GM19372 (cell line): ENCODE data around the gene C21orf58.
"Not testable (repeated sequence)": the region's sequence is repeated elsewhere in the genome, so short reads cannot be mapped to it uniquely, and the experiment has no call there.

ENCODE experiments used
- ATAC-seq: cut with Tn5 transposase; IDR thresholded peaks from one replicate; pipeline ENCODE4 v1.9.1; 2021; ENCODE audit warnings: mild to moderate bottlenecking, low read depth, moderate library complexity; ENCODE audit not compliant: unreplicated experiment

The C21orf58 gene

GRCh38 chr21:46325073-46325912, 1.6 kb upstream of the C21orf58 start:
- ATAC-seq: no peak

GRCh38 chr21:46324390-46325072, 861 bp upstream of the C21orf58 start:
- peak; percentile 50 for ATAC-seq

DNA sequence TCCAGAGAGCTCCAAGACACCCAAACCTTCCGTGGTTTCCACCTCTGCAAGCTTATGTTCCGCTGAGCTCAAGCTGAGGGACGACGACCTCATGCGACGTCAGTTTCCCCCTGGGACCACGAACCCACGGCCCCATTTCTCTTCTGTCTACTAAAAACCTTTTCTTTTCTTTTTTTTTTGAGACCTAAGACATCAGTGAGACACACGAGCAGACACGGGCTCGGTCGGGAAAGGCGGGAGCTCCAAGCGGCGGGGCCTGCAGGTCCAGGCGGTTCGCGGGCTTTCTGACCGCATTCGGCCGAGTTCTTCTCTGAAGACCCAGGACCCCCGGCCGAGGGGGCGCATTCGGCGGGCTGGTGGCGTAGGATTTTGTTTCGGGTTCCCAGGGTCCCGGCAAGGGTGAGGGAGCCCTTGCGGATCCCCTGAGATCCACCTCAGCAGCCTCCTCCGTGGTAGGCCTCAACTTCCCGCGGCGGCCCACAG, 402 bp downstream of the C21orf58 start:
- peak; percentile 2 for ATAC-seq

DNA sequence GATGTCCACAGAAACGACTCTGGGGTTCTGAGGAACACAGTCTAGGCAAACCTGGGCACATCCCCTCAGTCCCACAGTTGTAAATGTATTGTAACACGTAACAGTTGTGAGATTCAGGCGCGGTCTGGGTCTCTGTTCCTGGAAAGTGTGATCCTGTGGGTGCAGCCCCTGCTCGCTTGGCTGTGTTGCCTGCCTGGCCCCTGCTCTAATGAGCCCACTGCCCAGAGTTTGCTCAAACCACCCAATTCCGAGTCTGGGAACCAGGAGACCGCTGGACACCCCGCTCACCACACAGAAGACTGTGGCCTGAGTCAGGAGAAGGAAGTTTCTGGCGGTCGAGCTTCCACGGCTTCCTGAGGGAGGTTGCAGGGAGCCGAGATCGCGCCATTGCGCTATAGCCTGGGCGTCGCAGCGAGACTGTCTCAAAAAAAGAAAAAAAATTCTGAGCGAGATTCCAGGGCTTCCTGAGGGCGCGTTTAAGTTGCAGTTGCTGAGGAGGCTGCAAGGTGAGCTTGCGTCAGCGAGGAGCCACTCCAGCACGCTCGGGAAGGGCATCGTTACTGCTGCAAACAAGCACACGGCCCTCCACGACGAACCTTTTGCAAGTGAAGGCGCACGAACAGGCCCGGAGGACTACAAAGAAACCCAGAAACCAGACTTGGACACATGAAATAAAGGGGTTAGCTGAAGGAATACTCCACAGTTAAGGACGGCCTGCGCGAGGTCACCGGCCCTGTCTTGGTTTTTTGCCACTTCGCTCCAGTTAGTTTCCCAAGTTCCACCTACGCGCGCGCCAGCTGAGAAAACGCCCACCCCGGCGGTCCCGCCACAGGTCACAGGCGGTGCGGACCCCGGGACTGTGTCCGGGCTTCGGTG, 1.1 kb downstream of the C21orf58 start:
- no peak for ATAC-seq

GRCh38 chr21:46320331-46320801, 3.3 kb downstream of the C21orf58 start:
- ATAC-seq: no peak

- no peak for ATAC-seq
Observed at GRCh38 chr21:46319186-46319585, 4.5 kb downstream of the C21orf58 start.

DNA sequence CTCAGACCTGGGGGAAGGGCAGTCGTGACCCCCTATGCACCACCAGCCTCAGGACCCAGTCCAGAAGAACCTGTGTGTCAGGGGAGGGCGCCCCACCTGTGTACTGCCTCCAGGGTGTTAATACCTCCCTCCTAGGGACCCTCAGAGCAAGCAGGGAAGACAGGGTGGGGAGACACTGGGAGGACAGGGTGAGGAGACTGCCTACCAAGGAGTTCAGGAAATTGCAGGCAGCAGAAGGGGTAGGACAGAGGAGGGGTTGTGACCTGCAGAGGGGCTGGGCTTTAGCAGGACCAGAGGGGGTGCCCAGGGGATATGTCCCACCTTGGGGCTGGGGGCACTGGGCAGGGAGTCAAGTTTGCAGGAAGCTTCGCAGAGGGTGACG, 5.2 kb downstream of the C21orf58 start:
- ATAC-seq: no peak

DNA sequence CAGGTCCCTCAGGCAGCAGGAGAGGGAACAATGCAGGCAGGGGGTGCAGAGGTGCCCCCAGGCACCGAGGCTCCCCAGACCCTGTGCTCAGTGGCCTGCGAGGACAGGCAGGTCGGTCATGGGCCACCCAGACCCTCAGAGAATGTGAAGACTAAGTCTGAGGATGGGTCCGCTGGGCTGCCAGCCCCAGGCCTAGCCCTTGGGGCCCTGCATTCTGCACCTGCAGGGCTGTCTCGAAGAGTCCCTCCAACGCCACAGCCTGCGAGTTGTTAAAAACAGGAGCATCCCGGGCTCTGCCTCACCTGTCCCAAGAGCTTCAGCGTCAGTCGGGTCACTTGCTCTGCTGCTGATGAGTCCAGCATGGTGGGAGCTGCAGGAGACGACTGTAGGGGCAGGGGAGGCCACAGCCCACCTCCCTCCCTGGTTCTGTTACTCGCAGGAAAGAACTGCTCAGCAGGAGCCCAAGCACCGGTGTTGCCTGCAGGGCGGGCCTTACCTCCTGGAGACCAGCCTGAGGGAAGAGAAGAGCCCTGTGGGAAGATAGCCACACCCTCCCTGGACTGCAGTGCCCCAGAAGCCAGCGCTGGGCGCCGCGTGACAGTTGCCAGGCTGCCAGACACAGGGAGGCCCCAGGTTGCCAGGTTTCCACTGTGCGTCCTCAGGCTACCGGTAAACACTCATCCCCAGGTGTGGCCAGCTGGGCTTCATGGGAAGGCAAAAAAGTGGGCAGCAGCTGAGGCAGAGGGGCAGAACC, 5.8 kb downstream of the C21orf58 start:
- no peak for ATAC-seq

- ATAC-seq: no peak
Observed at GRCh38 chr21:46316708-46317324, 6.9 kb downstream of the C21orf58 start.

GRCh38 chr21:46314441-46315020, 9.1 kb downstream of the C21orf58 start:
- no peak for ATAC-seq

- no peak for ATAC-seq
Observed at GRCh38 chr21:46312949-46313348, 10.7 kb downstream of the C21orf58 start.

- no peak for ATAC-seq
Observed at GRCh38 chr21:46311568-46311967, 12.1 kb downstream of the C21orf58 start.

GRCh38 chr21:46310260-46310659, 13.4 kb downstream of the C21orf58 start:
- ATAC-seq: not testable (repeated sequence)

DNA sequence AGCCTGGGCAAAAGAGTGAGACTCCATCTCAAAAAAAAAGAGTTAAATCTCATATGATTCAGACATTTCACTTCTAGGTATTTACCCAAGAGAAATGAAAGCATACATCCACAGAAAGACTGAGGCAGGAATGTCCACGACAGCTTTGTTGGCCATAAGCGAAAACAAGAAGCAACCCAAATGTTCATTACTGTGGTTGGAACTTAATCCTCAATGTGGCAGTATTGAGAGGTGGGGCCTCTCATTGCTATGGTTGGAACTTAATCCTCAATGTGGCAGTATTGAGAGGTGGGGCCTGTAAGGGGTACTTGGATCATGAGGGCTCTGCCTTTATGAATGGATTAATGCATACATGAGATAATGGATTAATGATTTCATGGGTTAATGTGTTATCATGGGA, 15.2 kb downstream of the C21orf58 start:
- no peak for ATAC-seq

DNA sequence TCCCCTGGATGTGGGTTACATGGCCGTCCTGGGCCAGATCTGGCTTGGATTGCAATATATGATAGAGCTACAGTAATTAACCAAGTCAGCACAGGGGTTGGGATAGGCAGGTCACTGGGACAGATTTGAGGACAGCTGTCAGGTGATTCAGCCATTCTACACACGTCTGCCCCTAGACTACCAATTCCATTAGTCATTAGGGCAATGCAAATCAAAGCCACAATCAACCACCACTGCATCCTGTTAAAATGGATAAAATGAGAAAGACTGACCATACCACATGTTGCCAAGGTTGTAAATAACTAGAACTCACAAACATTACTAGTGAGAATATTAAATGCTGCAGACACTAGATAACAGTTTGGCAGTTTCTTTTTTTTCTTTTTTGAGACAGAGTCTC, 16.0 kb downstream of the C21orf58 start:
- ATAC-seq: no peak

GRCh38 chr21:46304955-46305354, 18.7 kb downstream of the C21orf58 start:
- no peak for ATAC-seq

GRCh38 chr21:46304437-46304836, 19.2 kb downstream of the C21orf58 start:
- no peak for ATAC-seq

DNA sequence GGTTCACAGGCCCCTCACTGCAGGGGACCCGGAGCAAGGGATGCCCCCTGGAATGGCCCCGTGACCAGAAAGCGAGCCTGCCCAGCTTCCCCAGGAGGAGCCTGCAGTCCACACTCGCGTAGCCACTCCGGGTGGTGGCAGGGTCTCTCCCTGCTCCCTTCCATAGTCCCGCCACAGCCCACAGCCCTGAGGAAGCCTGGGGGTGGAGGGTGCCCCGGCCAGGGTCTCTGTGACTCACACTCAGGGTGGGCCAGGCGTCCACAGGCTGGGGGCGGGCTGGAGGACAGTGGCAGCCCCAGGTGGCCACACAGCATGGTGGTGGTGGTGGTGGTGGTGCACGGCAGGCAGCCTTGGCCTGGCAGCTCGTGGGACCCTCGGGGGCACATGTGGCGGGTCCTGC, 21.9 kb downstream of the C21orf58 start:
- no peak for ATAC-seq

- no peak for ATAC-seq
Observed at GRCh38 chr21:46299167-46299566, 24.5 kb downstream of the C21orf58 start.
